Astrocyte of the cerebellum (primary cell): ENCODE data around the gene RBM20.

Experiments used
- DNase-seq: peaks from one replicate; pipeline ENCODE4 v3.0.0-alpha.2; 2011; ENCODE audit warnings: low read depth
- H3K4me3 ChIP-seq: 2 replicates; pipeline ENCODE4 v1.5.1; 2011; ENCODE audit warnings: mild to moderate bottlenecking, low read depth, low read length, moderate library complexity
- in situ Hi-C: cut with HindIII; loops from 2 replicates; pipeline ENCODE4 v1.10.0; 2017; ENCODE audit warnings: low sequenced_read_pairs
- TF ChIP-seq, protein P1 (sequence below): IDR thresholded peaks from 2 replicates; pipeline ENCODE4 v1.5.1; 2012; ENCODE audit warnings: low read length, low read depth, moderate library complexity, mild to moderate bottlenecking; ENCODE audit errors: missing control alignments

Gene RBM20

DNA sequence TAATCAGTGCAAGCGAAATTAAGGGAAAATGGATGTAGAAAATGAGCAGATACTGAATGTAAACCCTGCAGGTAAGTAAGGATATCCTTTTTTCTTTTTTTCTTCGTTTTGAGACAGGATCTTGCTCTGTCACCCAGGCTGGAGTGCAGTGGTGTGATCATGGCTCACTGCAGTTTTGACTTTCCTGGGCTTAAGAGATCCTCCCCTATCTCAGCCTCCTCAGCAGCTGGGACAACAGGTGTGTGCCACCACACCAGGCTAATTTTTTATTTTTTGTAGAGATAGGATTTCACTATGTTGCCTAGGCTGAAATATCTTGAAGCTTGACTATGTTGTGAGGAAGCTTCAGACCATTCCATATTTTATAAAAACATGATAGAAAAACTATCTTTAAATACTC, 231.9 kb downstream of the RBM20 start:
- no peak overlapping the region for H3K4me3 ChIP-seq
- DNase-seq, result no peak
- TF ChIP-seq, protein P1, sequence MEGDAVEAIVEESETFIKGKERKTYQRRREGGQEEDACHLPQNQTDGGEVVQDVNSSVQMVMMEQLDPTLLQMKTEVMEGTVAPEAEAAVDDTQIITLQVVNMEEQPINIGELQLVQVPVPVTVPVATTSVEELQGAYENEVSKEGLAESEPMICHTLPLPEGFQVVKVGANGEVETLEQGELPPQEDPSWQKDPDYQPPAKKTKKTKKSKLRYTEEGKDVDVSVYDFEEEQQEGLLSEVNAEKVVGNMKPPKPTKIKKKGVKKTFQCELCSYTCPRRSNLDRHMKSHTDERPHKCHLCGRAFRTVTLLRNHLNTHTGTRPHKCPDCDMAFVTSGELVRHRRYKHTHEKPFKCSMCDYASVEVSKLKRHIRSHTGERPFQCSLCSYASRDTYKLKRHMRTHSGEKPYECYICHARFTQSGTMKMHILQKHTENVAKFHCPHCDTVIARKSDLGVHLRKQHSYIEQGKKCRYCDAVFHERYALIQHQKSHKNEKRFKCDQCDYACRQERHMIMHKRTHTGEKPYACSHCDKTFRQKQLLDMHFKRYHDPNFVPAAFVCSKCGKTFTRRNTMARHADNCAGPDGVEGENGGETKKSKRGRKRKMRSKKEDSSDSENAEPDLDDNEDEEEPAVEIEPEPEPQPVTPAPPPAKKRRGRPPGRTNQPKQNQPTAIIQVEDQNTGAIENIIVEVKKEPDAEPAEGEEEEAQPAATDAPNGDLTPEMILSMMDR, result no peak
- in situ Hi-C loops, result loop anchor here (25.0 kb wide), 2 partner anchors 139 to 564 kb away; partner anchors contain the start of gene SMNDC1

DNA sequence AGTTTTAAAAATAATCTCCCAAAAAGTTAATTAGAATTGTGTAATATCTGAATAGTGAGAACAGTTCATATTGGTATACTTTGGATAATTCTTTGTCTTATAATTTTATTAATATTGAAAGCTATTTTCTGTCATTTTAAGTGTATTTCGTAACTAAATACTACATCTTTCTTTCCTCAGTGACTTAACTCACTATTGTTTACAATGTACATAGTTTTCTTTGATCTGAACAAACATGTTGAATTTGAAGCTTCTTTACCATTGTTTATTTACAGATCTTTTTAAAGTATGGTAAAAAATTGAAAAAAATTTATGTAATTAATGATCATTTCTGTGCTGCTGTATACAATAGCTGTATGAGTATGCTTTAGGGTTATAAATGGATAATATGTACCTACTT, 232.7 kb downstream of the RBM20 start:
- DNase-seq, result no peak

DNA sequence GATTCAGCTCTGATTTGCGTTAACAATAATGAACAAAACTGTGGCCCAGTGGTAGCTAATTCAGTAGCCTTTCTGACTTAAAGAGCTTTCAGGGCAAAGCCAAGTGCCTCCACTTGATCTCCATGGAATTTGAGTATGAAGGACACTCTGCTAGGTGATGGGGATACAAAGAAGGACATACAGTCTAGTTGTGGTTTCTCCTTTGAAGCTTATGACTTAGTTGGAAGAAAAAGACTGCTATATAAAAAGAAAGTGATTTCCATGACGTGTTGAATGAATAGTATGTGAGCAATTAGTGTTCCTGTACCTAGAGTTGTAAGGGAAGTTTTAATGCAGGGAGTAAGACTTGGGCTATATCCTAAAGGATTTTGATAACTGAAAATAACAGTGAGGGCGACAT, 235.9 kb downstream of the RBM20 start:
- DNase-seq, result no peak
- TF ChIP-seq, protein P1, result no peak
- H3K4me3 ChIP-seq, result no peak overlapping the region
- in situ Hi-C loops, result loop anchor here (25.0 kb wide), 2 partner anchors 143 to 568 kb away; partner anchors contain the start of gene SMNDC1

More for the DNA sequence above, 232.7 kb downstream of the RBM20 start:
- no peak overlapping the region for H3K4me3 ChIP-seq
- in situ Hi-C loops, result loop anchor here (25.0 kb wide), 2 partner anchors 139 to 564 kb away; partner anchors contain the start of gene SMNDC1
- TF ChIP-seq, protein P1, result no peak

DNA sequence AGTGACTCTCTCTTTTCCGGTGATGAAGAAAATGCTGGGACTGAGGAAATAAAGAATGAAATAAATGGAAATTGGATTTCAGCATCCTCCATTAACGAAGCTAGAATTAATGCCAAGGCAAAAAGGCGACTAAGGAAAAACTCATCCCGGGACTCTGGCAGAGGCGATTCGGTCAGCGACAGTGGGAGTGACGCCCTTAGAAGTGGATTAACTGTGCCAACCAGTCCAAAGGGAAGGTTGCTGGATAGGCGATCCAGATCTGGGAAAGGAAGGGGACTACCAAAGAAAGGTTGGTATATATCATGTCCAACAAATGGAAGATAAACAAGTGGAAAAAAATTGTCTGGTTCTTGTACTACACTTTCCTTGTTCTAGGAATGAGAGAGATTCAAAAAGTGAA, 237.1 kb downstream of the RBM20 start:
- H3K4me3 ChIP-seq, result no peak overlapping the region
- no peak for DNase-seq
- in situ Hi-C loops, result loop anchor here (25.0 kb wide), 2 partner anchors 144 to 569 kb away; partner anchors contain the start of gene SMNDC1
- TF ChIP-seq, protein P1, result no peak

DNA sequence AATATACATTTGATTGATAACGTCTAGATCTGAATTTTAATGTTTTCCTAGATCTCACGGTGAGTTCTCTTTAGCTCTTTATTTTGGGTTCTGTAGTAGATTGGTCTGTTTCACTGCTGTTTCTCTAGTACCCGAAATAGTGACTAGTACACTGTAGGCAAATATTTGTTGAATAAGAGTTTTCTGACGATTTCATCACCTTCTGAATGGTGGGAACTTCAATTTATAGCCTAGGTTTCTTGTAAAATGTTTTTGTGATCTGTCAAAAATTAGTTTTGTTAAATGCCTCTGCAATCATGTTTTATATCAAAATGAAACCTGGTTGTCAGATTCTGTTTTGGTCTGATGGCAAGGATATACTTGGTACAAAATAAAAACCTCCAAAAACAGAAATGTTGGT, 237.8 kb downstream of the RBM20 start:
- TF ChIP-seq, protein P1, result no peak
- in situ Hi-C loops, result loop anchor here (25.0 kb wide), 2 partner anchors 145 to 570 kb away; partner anchors contain the start of gene SMNDC1
- no peak overlapping the region for H3K4me3 ChIP-seq
- DNase-seq, result no peak

DNA sequence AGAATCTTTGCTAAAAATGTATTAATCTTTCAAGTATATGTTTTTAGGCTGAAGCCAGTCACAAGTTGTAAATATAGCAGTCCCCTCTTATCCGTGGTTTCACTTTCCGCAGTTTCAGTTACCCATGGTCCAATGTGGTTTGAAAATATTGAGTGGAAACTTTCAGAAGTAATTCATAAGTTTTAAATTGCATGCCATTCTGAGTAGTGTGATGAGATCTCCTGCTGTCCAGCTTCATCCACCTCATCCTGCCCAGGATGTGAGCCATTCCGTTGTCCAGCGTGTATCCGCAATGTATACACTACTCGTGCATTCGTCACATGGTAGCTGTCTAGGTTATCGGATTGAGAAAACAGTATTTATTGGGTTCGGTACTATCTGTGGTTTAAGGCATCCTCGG, 239.8 kb downstream of the RBM20 start:
- TF ChIP-seq, protein P1, result no peak
- DNase-seq, result no peak
- H3K4me3 ChIP-seq, result no peak overlapping the region
- in situ Hi-C loops, result loop anchor here (25.0 kb wide), 2 partner anchors 147 to 572 kb away; partner anchors contain the start of gene SMNDC1
